AG09319 (cell line): ENCODE measurements around the gene KCNG2.

ENCODE experiments used
- DNase-seq: peaks from one replicate; pipeline ENCODE4 v3.0.0-alpha.2; 2010; ENCODE audit warnings: low read depth; ENCODE audit errors: extremely low read depth
- CTCF ChIP-seq: IDR thresholded peaks from 2 replicates; pipeline ENCODE4 v1.5.1; 2011; ENCODE audit warnings: low read depth, mild to moderate bottlenecking, inconsistent platforms, low read length, moderate library complexity

Gene KCNG2

GRCh38 chr18:79832169-79832568 is 34.4 kb downstream of the KCNG2 start:
- TF ChIP-seq CTCF = no peak

GRCh38 chr18:79834834-79835233 is 37.1 kb downstream of the KCNG2 start:
- TF ChIP-seq CTCF = no peak
- no peak for DNase-seq

More at GRCh38 chr18:79832169-79832568, 34.4 kb downstream of the KCNG2 start:
- no peak for DNase-seq

- DNase-seq = no peak
These were observed 44.2 kb downstream of the KCNG2 start for GRCh38 chr18:79841936-79842335.

GRCh38 chr18:79844999-79845563 is 47.3 kb downstream of the KCNG2 start:
- DNase-seq = no peak
- no peak for TF ChIP-seq CTCF

More at GRCh38 chr18:79841936-79842335, 44.2 kb downstream of the KCNG2 start:
- no peak for TF ChIP-seq CTCF

GRCh38 chr18:79846936-79847557 is 49.3 kb downstream of the KCNG2 start:
- no peak for TF ChIP-seq CTCF
- no peak for DNase-seq

- DNase-seq = no peak
- TF ChIP-seq CTCF = no peak
These were observed 50.0 kb downstream of the KCNG2 start for GRCh38 chr18:79847606-79848293.

- TF ChIP-seq CTCF = no peak
- DNase-seq = no peak
These were observed 50.5 kb downstream of the KCNG2 start for GRCh38 chr18:79848294-79848578.
